T-helper 2 cell (primary cell): ENCODE data around the gene LRP5.
A peak's percentile ranks its signal among the peaks of the same experiment; 100 is the strongest.

ENCODE experiments used
- DNase-seq, 5 experiments: peaks; one replicate each; pipeline versions ENCODE4 v3.0.0 to v3.0.0-alpha.2; 2012 to 2022
- total RNA-seq, 2 donors: gene quantifications; one replicate each; lab custom pipeline; 2026; lab: John Stamatoyannopoulos, UW

The LRP5 gene
- total RNA-seq: 2.2 to 2.7 reads per million in 2 donors

GRCh38 chr11:68312117-68312779 is at the start of gene LRP5:
Gene LRP5 (plus strand): TSS chr11:68312591. CDS start chr11:68312715, 124 bp downstream.
- no peak for DNase-seq

GRCh38 chr11:68263444-68264035 is 48.9 kb upstream of the LRP5 start:
- no peak for DNase-seq

- DNase-seq: no peak
Observed at GRCh38 chr11:68264244-68264643, 48.1 kb upstream of the LRP5 start.

GRCh38 chr11:68264741-68265540 is 47.5 kb upstream of the LRP5 start:
- no peak for DNase-seq

- DNase-seq: no peak
Observed at GRCh38 chr11:68266121-68266891, 46.1 kb upstream of the LRP5 start.

- DNase-seq: no peak
Observed at GRCh38 chr11:68266936-68267880, 45.2 kb upstream of the LRP5 start.

GRCh38 chr11:68267881-68268240 is 44.5 kb upstream of the LRP5 start:
- no peak for DNase-seq

- DNase-seq: no peak
Observed at GRCh38 chr11:68269414-68270081, 42.8 kb upstream of the LRP5 start.

- no peak for DNase-seq
Observed at GRCh38 chr11:68270196-68271022, 42.0 kb upstream of the LRP5 start.

GRCh38 chr11:68271023-68271780 is 41.2 kb upstream of the LRP5 start:
- peak in 3 of 5 experiments; percentile 32 to 83 (median 46) for DNase-seq

GRCh38 chr11:68271781-68272608 is 40.4 kb upstream of the LRP5 start, which contains the start of gene C11orf24:
Gene C11orf24 (minus strand): TSS chr11:68271973. CDS start chr11:68263767, 8,206 bp downstream.
- peak; percentile 87 to 95 (median 90) for DNase-seq

- DNase-seq: no peak
Observed at GRCh38 chr11:68273026-68273738, 39.2 kb upstream of the LRP5 start.

GRCh38 chr11:68274306-68274705 is 38.1 kb upstream of the LRP5 start:
- DNase-seq: no peak

- DNase-seq: no peak
Observed at GRCh38 chr11:68275721-68276507, 36.5 kb upstream of the LRP5 start.

- no peak for DNase-seq
Observed at GRCh38 chr11:68276861-68277260, 35.5 kb upstream of the LRP5 start.

GRCh38 chr11:68279676-68280075 is 32.7 kb upstream of the LRP5 start:
- no peak for DNase-seq
